IPS-18c (cell line): ENCODE measurements around the gene HOXA11.
A peak's percentile ranks its signal among the peaks of the same experiment; 100 is the strongest.

Experiments
- H3K4me3 ChIP-seq: 2 replicates; pipeline ENCODE4 v1.7.0; 2013; ENCODE audit warnings: low read depth, mild to moderate bottlenecking, low read length, moderate library complexity; ENCODE audit not compliant: insufficient read depth
- H3K9me3 ChIP-seq: one replicate; pipeline ENCODE4 v1.6.1; 2013; ENCODE audit warnings: mild to moderate bottlenecking, low read length, moderate library complexity; ENCODE audit not compliant: control insufficient read depth, insufficient read depth

Gene HOXA11

DNA sequence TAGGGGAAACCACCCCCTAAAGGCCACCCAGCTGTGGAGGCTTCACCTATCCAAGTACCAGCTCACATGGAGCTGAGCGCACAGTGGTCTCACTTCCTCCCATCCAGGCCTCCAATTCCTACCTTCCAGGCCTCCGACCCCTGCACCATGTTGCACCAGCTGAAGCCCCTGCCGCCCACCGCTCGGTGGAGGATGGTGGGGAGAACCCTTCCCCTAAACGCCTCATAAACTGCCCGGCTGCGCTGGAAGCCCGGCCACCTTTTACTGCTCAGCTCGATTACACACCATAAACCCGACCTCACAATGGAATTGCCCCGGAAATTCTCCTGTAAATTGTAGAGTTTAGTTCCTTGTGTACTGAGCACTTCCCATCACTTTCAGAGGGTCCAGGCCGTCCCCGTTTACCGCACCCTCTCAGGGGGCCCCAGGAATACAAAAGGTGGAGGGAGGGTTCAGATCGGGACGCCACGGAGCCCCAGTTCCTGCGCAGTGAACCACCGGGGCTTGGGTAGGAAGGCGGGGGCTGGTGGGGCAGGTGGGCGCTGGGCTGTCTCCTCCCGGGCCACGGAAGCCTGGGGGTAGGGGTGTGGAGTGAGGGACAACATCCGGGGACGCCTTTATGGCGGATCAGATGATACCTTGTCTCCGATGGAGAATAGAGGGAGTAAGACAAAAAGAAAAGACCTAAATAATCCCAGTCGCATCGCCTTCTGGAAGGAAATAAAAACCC is 27.2 kb downstream of the HOXA11 start:
- Histone ChIP-seq H3K9me3 (peaks cover 9% of the 10 kb centered on the region), H3K4me3 (no peak overlapping the region)

DNA sequence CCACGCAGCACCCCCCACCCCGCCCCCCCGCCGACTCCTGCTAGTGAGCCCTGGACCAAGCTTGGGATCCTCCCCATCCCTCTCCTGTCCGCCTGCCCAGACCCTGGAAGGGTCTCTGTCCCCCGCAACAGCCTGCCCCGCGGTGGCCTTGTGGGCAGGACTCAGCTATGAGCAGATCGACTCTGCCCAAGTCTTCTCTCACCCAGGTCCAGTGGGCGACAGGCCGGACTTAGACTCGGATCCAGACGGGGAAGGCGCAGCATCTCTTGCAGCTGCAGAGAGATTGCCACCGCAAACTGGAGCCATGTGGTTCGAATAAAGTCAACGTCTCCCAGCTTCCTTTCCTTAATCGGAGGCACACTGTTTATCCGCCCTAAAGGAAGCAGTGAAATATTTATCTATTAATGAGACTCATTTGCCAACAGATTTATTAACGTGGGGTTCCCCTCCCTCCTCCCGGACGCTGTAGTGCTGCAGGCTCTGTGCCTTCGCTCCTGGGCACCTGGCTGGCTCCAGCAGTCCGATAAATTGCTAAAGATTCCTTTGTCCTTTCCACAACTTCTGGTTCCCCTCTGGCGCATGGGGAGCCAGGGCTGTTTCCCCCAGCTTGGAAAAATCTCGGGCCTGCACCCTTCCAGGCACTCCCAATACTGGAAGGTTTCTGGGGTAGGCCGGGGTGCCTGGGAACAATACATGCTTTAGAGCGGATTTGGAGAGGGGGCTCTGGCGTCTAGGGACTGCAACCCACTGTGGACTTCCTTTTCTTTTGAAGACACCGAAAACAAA is 27.9 kb downstream of the HOXA11 start:
- Histone ChIP-seq H3K4me3 (no peak overlapping the region), H3K9me3 (peaks cover 9% of the 10 kb centered on the region)

DNA sequence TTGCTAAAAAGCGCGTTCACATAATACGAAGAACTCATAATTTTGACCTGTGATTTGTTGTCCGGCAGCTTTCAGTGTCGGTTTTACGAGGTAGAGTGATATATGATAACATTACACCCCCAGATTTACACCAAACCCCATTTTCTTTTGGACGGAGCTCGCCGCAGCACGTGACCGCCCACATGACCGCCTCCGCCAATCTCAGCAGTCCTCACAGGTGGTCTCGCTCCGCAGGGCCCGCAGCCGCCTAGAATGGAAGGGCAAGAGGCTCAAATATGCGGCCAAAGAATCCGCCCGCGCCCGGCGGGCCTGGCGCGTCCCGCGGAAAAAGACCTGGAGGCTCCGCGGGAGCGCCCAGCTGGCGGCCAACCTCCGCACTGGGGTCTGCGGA is 28.5 kb downstream of the HOXA11 start, which contains the start of gene HOXA7:
TSS of gene HOXA7 (minus strand) at position 168 of the 391 bp plus-strand sequence. CDS start at position 38, 130 bp downstream.
- Histone ChIP-seq H3K9me3 (peaks cover 9% of the 10 kb centered on the region), H3K4me3 (peak within 1 kb of the TSS; percentile 25)

DNA sequence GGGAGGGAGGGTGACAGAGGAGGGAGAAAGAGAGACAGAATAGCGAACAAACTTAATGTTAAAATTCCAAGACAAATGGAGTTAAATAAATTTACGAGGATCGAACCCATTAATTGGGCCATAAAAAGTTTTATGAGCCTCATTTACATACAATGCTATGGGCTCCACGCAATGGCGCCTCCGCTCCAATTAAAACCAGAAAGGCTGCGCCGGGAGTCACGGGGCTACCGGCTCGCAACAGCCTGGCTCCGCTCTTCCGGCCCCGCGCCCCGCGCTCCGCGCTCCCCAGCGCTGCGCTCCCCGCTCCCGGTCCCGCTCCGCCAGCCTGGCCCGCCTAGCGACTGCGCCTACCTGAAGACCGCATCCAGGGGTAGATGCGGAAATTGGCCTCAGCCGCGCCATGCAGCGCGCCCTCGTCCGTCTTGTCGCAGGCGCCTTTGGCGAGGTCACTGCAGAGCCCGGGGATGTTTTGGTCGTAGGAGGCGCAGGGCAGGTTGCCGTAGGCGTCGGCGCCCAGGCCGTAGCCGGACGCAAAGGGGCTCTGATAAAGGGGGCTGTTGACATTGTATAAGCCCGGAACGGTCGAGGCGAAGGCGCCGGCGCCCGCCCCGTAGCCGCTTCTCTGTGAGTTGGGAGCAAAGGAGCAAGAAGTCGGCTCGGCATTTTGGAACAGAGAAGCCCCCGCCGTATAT is 29.1 kb downstream of the HOXA11 start:
- Histone ChIP-seq H3K9me3 (peaks cover 9% of the 10 kb centered on the region), H3K4me3 (peak overlapping the region; percentile 25)

DNA sequence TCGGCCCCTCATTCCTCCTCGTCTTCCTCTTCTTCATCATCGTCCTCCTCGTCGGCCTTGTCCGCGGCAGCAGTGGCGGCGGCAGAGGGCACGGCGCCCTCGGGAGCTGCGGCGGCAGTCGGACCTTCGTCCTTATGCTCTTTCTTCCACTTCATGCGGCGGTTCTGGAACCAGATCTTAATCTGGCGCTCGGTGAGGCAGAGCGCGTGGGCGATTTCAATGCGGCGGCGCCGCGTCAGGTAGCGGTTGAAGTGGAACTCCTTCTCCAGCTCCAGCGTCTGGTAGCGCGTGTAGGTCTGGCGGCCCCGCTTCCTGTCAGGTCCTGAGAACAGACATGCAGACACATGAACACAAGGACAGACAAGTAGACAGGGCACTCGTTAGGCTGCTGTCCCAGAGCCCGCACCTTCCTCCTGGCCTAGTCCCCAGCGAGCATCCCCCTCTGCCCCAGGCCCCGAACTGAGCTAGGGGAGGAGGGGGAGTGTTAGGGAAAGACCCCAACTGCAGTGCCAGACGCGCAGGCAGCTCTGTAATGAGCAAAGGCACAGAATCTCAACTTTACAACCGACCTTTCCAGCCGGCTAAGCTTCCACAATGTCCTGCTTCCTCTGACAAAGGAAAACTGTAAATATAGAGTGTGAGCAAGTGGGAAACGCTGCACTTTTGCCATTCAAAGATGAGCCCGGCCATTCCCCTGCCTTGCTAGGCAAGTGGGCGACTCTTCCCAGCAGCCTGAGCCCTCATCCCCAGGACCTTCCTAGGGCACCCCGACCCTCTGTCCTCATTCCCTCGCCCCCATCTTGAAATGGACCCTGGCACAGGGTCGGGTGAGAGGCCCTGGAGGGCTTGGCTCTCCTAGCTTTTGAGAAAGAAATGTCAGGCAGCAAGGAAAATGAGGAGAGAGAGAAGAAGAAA is 29.9 kb downstream of the HOXA11 start:
- Histone ChIP-seq H3K4me3 (no peak overlapping the region), H3K9me3 (peaks cover 7% of the 10 kb centered on the region)

DNA sequence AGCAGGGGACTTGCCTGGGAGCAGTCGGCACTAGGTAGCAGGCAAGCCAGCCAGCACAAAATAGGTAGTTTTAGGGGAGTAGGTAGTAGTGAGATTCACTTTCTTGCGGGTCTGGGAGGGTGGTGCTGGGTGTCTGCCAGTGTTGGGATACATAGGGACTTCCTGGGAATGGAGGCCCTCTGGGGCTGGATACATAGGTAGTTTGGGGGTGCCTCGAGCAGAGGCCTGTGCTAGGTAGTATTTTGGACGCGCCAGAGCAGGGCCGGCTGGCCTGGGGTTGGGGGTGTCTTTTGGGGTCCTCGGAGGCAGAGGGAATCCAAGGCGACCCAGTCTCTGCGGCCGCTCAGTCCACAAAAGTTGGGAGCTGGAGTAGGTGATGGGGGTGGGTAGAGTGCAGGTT is 30.7 kb downstream of the HOXA11 start:
- Histone ChIP-seq H3K4me3 (no peak overlapping the region), H3K9me3 (peaks cover 4% of the 10 kb centered on the region)

DNA sequence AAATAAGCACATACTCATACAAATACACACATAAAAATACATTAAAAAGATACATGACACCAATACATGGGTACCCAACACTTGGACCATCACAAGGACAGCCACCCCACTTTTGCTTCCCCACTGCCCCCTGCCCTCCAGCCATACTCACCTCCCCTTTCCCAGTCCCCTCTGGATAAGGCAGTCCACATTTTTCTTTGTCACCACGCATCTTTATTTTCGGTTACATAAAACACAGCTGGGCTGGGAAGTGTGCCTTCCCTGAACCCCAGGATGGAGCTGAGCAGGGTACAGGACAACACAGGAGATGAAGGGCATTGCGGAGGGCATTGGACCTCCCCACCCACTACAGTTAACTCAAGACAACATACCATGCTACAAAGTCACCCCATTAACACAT is 31.5 kb downstream of the HOXA11 start:
- Histone ChIP-seq H3K4me3 (no peak overlapping the region), H3K9me3 (peaks cover 3% of the 10 kb centered on the region)

DNA sequence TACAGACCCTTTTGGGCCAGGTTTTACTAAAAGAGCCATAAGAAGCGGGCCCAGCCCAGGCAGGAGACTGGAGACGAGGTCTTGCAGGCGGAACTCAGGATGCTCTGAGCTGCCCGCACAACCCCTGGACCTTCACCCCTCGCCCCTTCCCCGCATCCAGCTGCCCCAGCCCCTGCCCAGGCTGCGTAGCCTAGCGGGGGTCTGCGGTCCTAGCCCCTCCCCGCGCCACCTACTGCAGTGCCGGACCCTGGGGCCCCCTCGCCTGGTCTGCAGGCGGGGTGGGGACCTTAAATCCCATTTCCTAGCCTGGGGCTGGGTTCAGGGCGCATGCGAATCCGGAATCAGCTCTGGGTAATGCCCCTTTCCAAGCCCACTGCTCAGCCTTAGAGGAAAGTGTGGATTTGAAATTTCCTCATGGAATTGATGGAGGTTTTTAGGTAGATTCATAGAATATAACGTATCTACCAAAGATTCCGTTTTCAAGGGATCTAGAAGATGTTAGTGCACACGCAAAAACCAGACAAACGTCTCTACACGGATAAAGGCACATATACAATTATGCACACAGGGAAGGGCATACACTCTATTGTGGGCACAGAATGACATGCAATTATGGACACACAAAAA is 32.1 kb downstream of the HOXA11 start:
- no peak overlapping the region for H3K4me3 ChIP-seq
- no peaks in the 10 kb centered on the region for H3K9me3 ChIP-seq

DNA sequence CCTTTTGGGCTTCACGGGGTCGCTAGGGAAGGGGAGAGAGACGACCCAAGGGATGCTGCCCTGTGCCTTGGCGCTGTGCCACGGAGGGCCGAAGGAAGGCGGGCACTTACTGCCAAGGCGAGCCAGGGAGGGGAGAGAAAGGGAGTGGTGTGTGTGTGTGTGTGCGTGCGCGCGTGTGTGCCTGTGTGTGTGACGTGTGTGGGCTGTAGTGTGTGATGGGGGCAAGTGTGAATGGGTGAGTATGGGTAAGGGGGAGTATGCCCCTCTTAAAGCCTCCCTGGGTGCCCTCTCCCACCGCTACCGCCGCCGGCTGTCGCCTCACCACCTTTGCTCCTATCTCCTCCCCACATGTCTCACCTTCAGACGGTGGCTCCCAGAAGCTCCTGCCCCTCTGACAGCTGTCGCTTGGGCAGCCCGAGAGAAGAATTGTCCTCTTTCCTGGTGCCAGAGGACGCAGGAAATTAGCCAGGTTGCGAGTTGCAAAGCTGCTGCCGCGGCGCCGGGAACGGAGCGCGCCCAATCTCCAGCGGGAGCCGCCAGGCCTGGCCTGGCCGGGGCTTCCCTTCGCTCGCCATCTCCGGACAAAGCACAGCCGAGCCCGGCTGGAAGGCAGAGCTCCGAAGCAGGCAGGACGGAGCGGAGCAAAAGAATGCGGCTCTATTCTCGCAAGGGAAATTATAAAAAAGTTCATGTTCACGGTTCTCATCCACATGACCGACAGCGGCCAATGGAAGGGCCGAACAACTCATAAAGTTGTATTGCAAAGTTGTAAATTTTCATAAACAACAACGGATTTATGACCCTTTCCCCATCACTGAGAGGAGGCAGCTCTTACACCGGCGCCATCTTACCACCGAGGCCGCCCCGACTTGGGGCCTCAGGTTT is 32.9 kb downstream of the HOXA11 start, which contains the start of gene HOXA3:
TSS of gene HOXA3 (minus strand) at position 653 of the 885 bp plus-strand sequence. CDS start 41,943 bp downstream, outside the sequence.
- Histone ChIP-seq H3K9me3 (peaks cover under 1% of the 10 kb centered on the region), H3K4me3 (no peak within 1 kb of the TSS)

DNA sequence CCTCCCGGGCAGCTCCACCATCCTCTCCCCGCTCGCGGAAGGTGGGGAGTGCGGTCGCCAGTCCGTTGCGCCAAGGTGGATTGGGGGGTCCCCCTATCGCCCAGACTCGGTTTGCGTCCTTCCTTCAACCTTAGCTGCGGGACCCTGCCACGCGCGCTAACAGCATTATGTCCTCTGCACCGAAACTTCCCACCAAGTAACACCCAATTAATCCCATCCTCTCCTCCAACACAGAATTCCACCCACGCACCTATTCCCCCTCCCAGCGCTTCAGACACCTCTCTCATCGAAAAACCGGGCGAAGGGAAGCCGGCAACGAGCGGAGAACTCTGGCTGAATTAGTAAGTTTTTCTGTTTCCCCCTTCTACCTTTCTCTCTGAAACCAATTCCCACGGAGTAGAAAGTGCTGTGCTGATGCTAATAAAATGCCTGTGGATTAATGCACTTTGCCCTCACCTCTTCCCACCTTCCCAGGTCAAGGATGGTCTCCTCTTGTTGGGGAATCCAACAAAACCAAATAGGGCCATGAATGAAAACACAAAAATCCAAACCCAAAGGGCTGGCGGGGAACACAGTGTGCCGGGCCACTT is 33.6 kb downstream of the HOXA11 start:
- Histone ChIP-seq H3K4me3 (no peak overlapping the region), H3K9me3 (peaks cover 2% of the 10 kb centered on the region)

DNA sequence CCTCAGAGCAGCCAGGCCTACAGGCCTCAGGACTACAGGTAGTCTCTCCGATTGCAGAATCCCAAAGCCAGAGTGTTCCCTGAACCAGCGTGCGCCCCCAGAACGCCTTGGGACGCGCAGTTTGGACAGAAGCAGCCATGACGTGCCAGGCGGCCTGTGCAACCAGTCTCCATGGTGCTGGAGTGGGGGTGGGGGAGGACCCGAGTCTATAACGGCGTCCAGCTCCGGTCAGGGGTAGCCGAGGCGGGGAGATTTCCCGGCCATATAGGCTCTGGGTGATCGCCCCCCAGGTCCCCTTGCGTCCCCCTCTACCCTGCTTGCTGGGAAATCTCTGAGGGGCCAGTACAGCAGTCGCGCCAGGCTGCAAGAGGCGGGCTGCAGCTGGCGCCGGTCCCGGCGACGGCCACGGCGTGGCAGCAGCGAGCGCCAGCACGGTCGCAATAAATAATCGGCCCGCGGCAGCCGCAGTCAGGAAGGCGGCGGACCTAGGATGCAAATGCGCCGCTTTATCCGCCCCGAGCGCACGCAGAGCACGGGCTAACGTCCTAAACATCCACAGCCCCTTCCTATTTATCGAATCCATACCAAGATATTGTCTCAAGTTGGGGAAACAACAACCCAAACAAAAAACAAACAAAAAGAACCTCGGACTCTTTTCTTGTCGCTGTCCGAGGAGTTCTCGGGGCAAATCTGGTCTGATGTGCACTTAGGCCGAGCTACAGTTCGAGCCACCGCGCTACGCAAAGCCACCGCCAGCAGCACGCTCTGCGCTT is 34.3 kb downstream of the HOXA11 start:
- Histone ChIP-seq H3K9me3 (peaks cover 2% of the 10 kb centered on the region), H3K4me3 (peak overlapping the region; percentile 22; the same call in 1 of the 2 replicates)

DNA sequence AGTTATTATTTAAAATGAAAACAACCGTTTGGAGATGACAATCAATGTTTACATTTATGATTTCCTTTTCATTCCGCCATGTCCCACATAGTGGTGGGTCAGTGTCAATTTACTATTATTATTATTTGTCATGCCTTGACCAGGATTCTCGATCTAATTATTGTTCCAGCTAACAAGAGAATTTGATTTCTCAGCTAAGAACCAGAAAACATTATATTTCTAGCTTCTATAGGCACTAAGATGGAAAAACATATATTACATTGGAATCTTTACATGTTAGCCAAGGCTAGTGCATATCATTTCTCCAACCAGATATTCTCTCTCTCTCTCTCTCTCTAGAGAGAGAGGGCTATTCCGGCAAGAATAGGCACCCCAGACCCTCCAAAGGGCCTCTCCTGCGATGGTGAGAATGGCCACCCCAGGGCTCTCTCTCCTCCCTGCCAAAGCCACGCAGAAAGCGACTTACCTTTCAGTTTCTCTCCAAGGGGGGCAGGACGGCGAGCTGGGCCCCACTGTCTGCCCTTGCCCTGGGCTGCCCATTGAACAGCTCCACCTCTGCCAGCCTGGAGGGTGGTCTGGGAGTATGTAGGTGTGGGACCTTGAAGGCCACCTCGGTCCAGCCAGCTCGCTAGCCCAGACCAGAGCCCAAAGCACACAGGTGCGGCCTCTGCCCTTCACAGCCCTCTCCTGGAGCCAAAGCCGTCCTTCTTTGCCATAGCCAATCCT is 35.0 kb downstream of the HOXA11 start:
- Histone ChIP-seq H3K4me3 (no peak overlapping the region), H3K9me3 (peaks cover 2% of the 10 kb centered on the region)

DNA sequence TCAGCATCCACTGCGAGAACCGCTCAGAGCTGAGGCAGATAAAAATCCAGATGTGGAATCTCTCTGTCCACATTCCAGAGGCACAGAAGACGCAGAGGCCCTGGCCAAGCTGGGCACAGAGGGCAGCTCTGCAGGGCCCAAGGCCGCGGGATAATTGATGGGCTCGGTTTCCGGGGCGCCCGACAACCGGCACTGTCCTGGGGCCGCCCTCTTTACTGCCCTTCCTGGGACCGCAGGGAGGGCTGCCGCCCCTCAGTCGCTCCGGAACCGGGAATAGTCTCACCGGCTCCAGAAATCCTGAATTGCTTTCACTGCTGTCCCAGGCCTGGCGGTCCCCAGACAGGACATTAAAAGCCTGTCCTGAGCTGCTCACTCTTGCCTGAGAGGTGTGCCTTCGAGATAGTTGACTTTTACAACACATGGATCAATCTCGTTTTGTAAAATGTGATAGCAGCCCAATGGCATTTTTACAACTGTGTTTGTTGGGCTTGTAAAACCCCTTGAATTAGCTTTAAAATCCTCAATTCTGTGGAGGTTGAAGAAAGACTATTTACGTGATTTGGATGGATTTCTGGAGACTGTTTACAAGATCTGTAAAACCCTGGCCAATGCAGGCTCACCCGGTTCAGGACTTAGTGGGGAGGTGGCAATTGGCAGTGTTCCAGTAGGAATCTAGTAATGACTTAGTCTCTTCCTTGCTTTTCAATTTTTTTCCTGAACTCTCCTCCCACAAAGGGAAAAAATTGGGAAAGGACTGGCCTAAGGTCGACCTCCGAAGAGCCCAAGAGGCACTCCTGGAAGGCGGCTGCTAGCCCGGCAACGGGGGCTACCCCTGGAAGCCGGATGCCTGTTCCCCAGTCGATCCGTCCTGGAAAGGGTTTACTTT is 36.0 kb downstream of the HOXA11 start:
- Histone ChIP-seq H3K9me3 (peaks cover 2% of the 10 kb centered on the region), H3K4me3 (no peak overlapping the region)
